Osteoblast (primary cell): ENCODE results near the gene KRTAP5-3. TPM values are rescaled to one million over a fixed set of nuclear protein-coding genes. Genes with fewer than 3 reads are reported as not detected.

Experiments used
- DNase-seq: peaks from one replicate; pipeline ENCODE4 v3.0.0; 2011; ENCODE audit warnings: low spot score, mixed read lengths; ENCODE audit not compliant: insufficient read length; ENCODE audit errors: missing footprints
- H2AFZ ChIP-seq: 2 replicates; pipeline ENCODE4 v1.6.0; 2011; ENCODE audit warnings: mild to moderate bottlenecking, low read length
- H3K27ac ChIP-seq: 2 replicates; pipeline ENCODE4 v1.5.1; 2011; ENCODE audit warnings: mild to moderate bottlenecking, low read depth, low read length, moderate library complexity
- H3K27me3 ChIP-seq: 2 replicates; pipeline ENCODE4 v1.6.0; 2012; ENCODE audit warnings: mild to moderate bottlenecking, control low read depth, inconsistent platforms, low read length, moderate library complexity; ENCODE audit not compliant: insufficient read depth
- H3K36me3 ChIP-seq: 2 replicates; pipeline ENCODE4 v1.5.1; 2011; ENCODE audit warnings: mild to moderate bottlenecking, low read length, control low read depth, moderate library complexity; ENCODE audit not compliant: insufficient read depth
- H3K4me1 ChIP-seq: 2 replicates; pipeline ENCODE4 v1.5.1; 2011; ENCODE audit warnings: mild to moderate bottlenecking, low read length, control low read depth, moderate library complexity; ENCODE audit not compliant: insufficient read depth
- H3K4me2 ChIP-seq: 2 replicates; pipeline ENCODE4 v1.6.0; 2011; ENCODE audit warnings: mild to moderate bottlenecking, low read length; ENCODE audit not compliant: insufficient read depth
- H3K4me3 ChIP-seq: fragments of 200-600 bp; sonication (generic); 3 replicates; pipeline ENCODE4 v1.5.1; 2012; ENCODE audit warnings: mild to moderate bottlenecking, low read length, inconsistent platforms; ENCODE audit not compliant: insufficient read depth
- H3K79me2 ChIP-seq: 2 replicates; pipeline ENCODE4 v1.6.0; 2012; ENCODE audit warnings: mild to moderate bottlenecking, low read length, control low read depth, inconsistent platforms; ENCODE audit not compliant: insufficient read depth
- H3K9me3 ChIP-seq: 2 replicates; pipeline ENCODE4 v1.5.1; 2011; ENCODE audit warnings: low read depth, low read length, control low read depth
- H4K20me1 ChIP-seq: 2 replicates; pipeline ENCODE4 v1.6.0; 2012; ENCODE audit warnings: mild to moderate bottlenecking, low read length, control low read depth; ENCODE audit not compliant: insufficient read depth
- CTCF ChIP-seq: IDR thresholded peaks from 2 replicates; pipeline ENCODE4 v1.5.1; 2011; ENCODE audit warnings: mild to moderate bottlenecking, low read depth, low read length, moderate library complexity; ENCODE audit errors: extremely low read depth
- total RNA-seq: library from RNA; depleted of rRNA; stranded (reverse); fragments of >200 nt; gene quantifications from 2 replicates; pipeline ENCODE4 v1.2.3, GENCODE V29; 2012

The KRTAP5-3 gene
- total RNA-seq, 1 donor = not detected

GRCh38 chr11:1565173-1565903, 42.9 kb downstream of the KRTAP5-3 start:
- Histone ChIP-seq H3K4me2 (no peak overlapping the region), H4K20me1 (peaks cover 34% of the 10 kb centered on the region), H3K79me2 (no peaks in the 10 kb centered on the region), H3K36me3 (no peaks in the 10 kb centered on the region), H3K4me3 (no peak overlapping the region), H3K9me3 (no peaks in the 10 kb centered on the region), H3K27me3 (no peaks in the 10 kb centered on the region), H3K27ac (no peak overlapping the region), H3K4me1 (no peaks in the 10 kb centered on the region), H2AFZ (no peak overlapping the region)
- DNase-seq = peak; percentile 83
- TF ChIP-seq CTCF = no peak

- peaks cover under 1% of the 10 kb centered on the region for H3K4me1 ChIP-seq
- H3K9me3 ChIP-seq = no peaks in the 10 kb centered on the region
- no peaks in the 10 kb centered on the region for H3K79me2 ChIP-seq
- no peak overlapping the region for H3K4me2 ChIP-seq
- no peaks in the 10 kb centered on the region for H3K27me3 ChIP-seq
- peak; percentile 99 for DNase-seq
- peaks cover 29% of the 10 kb centered on the region for H4K20me1 ChIP-seq
- H3K27ac ChIP-seq = no peak overlapping the region
- H3K4me3 ChIP-seq = no peak overlapping the region
- no peaks in the 10 kb centered on the region for H3K36me3 ChIP-seq
- H2AFZ ChIP-seq = no peak overlapping the region
- no peak for TF ChIP-seq CTCF
These were observed 43.6 kb downstream of the KRTAP5-3 start for GRCh38 chr11:1564535-1565172.

- H4K20me1 ChIP-seq = peaks cover 23% of the 10 kb centered on the region
- H3K4me1 ChIP-seq = peaks cover 8% of the 10 kb centered on the region
- no peak overlapping the region for H3K4me3 ChIP-seq
- DNase-seq = peak; percentile 71
- no peaks in the 10 kb centered on the region for H3K36me3 ChIP-seq
- H3K79me2 ChIP-seq = no peaks in the 10 kb centered on the region
- no peak overlapping the region for H2AFZ ChIP-seq
- no peaks in the 10 kb centered on the region for H3K27me3 ChIP-seq
- H3K4me2 ChIP-seq = no peak overlapping the region
- H3K27ac ChIP-seq = no peak overlapping the region
- no peaks in the 10 kb centered on the region for H3K9me3 ChIP-seq
- no peak for TF ChIP-seq CTCF
These were observed 44.3 kb downstream of the KRTAP5-3 start for GRCh38 chr11:1563697-1564534.
